Measurements from ENCODE around the gene ZNF775.

ZNF775 gene

DNA sequence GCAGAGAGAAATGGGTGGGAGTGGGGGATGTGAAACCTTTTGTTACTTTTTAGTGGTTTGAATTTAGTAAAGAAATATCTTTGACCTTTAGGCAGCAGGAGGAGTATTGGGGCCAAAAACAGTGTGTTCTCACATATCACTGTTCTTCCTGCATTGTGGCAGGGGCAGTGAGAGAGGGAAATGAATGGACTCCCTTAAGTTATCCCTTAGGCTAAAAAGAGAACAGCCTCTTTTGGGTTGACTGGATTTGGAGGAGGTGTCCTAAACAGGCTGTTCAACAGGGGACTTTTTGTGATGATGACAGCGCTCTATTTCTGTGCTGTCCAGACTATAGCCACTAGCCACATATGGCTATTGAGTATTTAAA, 22.3 kb downstream of the ZNF775 start:
- no peak for DNase-seq (ENCODE audit: low read depth)

DNA sequence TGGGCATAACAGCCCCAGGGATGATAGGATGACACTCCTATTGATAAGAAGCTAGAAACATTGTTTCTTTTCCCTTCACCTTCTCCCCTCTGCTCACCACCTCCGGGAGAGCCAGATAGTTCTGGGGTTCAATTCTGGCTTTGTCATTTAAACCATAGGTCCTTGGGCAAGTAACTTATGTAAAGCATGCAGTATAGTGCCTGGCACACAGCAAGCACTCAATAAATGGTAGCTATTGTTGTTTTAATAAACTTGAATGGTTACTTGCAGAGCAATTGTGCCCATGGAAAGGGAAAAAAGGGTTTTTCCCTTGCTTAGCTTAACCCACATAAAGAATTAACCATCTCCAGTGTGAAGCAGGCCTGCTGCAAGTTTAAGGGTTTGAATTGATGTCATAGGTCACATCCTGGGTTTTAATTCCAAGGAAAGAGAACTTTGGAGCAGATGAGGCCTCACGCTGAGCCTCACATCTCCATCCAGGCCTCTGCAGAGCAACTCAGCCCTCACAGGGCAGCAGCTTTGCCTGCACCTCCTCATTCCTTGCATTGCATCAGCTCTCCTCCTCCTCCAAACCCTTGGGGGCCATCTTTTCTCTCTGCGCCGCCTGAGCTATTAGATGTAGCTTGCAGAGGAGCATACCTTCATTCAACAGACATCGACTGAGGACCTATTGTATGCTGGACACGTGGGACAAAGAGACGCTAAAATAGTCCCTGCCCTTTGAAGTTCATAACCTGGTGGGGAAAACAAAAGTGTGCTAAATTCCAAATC, 22.9 kb downstream of the ZNF775 start:
- DNase-seq (ENCODE audit: low read depth) = no peak

DNA sequence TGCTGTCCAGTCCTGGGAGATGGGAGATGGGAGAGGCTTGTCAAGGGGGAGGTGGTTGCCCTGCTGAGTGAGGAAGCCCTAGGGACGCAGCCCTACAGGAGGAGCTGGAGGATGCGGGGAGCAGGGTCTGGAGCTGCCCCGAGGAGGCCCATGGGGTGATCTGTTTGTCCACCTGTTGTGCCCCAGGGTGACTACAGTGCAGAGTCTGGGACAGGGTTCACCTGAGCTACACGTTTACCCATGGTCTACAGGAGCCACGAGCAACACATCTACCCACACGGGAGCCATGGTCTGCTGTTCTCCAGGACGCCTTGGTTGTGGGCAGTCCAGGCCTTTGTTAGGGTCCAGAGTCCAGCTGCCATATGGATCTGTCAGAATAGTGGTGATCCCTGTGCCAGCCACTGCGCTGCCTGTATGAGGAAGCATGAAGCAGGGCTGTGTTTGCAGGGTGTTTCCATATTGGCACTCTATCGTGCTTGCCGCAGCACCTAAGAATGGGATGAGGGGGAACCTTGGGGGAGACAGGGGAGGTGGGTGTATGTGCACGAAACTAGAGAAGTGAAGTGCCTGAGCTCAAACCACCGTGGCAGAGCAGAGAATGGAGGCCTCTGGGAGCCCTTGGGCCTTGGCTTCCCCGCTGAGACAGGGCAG, 23.7 kb downstream of the ZNF775 start:
- no peak for DNase-seq (ENCODE audit: low read depth)

DNA sequence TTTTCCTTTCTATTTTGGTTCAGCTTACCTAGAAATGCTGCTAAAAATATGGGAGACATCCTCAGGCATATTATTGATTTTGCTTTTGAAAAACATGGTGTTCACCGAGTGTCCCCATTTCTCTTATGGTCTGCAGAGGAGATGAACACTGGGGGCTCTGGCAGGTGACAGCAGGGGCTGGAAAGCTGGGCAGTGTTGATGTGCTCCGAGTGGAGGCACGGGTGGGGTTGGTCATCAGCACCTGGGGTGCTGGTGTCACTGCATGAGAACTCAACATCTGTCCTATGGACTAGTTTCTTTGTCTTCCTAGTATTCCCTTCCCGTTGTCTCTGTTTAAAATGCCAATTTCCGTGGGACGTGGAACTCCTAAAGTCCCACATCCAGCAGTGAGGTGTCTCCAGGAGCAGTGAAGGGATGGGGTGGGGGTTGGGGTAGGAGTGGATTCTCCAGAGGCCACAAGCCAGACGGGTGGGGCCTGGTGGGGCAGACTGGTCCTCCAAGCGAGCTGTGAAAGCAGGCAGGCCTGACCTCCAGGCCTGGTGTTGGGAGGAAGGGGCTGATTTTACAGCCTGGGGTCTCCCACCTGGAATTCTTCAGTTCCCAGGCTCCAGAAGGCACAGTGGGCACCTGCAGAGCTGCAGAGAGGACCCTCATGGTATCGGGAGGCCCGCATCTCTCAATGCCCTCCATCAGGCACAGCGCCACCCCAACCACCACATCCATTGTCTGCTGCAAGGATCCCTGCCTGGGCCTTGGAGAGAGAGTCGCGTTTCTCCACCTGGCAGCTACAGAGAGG, 24.4 kb downstream of the ZNF775 start:
- DNase-seq (ENCODE audit: low read depth) = no peak

DNA sequence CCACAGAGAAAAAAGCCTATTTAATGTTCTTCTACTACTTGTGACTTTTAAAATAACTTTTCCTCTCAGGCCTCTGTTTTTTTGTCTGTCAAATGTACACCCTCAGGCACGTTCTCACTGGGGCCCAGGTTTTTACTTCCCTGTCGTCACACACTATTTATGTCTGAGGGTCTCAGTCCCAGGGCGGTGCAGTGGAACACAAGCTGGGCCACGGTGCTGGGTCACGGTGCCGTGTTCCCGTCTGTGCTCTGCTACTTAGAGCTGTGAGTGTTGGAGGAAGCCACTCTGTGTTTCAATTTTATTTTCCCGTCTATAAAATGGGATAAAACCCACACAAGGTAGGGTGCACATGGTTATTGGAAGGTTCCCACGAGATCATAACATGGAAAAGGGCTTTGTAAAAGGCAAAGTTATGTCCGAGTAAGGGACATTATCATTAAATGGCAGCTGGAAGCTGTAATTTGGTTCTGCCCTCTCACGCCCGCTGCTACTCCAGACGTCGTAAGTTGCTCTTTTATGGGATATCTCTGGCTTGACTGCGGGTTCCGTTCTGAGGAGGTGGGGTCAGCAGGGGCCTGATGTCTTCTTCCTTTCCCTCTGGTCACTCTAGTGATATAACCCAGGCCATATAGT, 25.2 kb downstream of the ZNF775 start:
- no peak for DNase-seq (ENCODE audit: low read depth)

DNA sequence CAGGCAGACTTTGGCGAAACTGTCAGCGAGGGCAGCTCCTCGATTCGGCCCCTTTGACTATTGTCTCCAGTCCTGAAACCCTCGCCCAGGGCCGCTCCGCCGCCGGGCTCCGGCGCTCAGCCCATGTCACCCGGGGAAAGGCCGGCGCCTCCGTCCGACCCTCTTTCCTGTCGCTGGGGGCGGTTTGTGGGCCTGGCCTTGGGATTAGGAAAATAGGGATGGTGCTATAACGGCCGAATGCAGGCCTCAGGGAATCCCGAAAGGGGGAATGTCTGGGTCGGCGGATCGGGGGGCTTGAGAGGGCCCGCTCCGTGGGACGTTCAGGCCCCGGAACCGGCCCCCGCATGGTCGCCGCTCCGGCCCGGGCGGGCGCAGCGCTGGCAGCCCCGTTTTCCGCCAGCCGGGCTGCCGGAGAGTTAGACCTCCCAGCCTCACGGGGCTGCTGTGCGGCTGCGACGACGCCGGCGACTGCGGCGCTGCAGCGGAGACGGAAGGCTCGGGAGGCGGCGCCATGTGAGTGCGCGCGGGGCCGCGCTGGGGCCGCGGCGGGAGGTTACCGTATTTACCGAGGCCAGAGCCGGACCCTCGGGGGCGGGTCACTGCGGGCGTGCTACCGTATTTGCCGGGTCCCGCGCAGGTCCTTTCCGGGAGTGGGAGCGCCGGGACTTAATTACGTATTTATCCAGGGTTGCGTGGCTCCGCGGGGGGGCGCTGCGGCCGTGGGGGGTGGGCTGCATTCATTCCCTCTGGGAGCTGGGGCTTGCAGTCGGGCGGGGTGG, 25.9 kb downstream of the ZNF775 start:
- DNase-seq (ENCODE audit: low read depth) = peak; percentile 60

DNA sequence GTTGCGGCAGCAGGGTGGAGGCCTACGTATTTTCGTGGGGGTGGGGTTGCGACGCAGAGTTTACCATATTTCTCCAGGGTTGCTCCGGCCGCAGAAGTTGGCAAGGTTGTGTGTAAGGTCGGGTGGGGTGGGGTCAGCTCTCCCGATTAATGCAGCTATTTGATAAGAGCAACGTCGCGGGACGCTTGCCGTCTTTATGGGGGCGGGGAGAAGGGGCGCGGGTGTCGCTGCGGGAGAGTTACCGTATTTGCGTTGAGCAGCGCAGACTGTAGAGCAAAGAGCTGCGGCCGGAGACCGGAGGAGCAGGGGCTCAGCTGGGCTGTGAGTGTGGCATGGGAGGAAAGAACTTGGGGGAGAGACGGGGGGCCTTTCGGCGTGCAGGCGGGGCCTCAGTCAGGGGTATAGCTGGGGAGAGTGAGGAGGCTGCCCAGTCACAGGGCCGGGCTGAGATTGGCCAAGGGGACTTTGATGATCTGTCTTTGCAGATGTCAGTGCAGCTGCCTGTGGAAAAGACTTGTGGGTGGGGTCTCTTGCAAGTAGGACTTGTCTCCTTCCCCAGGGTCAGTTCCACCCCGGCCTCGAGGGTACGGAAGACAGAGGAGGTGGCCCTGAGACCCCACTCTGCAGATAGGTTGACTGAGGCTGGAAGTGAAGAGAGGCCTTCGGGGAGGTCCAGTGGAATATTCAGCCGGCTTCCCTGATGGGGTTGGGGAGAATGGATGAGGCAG, 26.6 kb downstream of the ZNF775 start:
- peak; percentile 11 for DNase-seq (ENCODE audit: low read depth)

DNA sequence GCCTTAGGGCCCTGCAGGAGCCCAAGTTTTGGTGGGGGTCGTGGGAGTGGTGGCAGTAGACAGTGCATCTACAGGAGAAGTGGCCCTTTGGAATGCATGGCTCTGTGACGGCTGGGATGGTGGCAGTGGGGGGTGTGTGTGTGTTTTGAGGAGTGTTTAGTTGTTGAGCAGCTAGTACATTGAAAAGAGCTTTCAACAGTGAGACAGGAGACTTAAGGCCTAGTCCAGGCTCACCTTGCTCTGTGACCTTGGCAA, 27.1 kb downstream of the ZNF775 start:
- DNase-seq (ENCODE audit: low read depth) = no peak

DNA sequence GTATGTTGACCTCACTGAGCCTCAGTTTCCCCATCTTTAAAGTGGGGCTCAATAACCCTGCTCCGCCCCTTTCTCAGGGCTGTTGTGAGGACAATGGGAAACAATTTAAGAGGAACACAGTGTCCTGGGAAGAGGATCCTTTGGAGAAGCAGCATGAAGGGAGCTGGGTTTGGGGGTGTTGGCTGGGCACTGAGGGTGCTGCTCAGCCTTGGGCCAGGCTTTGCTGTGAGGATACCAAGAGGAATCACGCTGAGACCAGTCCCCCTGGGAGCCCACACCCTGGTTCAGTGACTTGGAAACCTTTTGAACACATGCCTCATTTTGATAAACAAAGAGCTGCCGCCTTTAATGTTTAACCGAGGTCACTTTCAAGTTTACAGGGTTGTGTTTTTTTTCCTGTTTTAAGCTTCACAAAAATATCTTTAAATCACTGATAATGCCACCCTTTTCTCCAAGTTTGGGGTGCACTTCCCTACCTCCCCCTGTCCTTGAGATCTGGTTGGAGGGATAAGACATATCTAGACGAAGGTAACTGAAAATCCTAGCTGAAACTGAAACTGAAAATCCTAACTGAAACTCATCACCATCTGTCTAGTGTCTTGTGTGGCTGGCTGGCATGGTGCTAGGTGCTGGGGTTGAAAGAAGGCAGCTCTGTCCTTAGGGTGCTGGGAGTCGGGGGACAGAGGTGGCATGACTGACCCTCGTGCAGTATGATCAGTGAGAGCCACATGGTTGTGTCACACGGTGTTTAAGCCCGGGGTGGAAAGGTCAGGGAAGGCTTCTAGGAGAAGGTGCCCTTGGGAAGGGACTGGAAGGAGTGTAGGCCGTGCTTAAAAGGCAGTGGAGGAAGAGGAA, 27.7 kb downstream of the ZNF775 start:
- DNase-seq (ENCODE audit: low read depth) = no peak

DNA sequence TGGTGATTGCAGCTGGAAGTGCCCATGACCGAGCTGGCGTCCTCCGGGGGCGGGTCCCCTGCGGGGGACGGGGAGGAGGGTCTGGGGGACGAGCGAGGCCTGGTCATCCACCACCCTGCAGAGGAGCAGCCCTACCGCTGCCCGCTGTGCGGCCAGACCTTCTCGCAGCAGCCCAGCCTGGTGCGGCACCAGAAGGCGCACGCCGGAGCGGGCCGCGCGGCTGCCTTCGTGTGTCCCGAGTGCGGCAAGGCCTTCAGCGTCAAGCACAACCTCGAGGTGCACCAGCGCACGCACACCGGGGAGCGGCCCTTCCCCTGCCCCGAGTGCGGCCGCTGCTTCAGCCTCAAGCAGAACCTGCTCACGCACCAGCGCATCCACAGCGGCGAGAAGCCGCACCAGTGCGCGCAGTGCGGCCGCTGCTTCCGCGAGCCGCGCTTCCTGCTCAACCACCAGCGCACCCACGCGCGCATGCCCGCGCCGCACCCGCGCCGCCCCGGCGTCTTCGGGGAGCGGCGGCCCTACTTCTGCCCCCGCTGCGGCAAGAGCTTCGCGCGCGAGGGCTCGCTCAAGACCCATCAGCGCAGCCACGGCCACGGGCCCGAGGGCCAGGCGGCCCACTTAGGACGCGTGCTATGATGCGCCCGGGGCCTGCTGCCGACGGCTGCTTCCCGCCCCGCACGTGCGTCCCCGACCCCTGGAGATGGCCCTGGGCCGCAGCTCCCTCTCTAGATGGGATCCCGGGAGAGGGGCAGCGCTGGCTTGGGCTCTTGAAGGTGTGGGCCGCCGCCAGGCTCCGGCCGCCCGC, 28.7 kb downstream of the ZNF775 start:
- no peak for DNase-seq (ENCODE audit: low read depth)

DNA sequence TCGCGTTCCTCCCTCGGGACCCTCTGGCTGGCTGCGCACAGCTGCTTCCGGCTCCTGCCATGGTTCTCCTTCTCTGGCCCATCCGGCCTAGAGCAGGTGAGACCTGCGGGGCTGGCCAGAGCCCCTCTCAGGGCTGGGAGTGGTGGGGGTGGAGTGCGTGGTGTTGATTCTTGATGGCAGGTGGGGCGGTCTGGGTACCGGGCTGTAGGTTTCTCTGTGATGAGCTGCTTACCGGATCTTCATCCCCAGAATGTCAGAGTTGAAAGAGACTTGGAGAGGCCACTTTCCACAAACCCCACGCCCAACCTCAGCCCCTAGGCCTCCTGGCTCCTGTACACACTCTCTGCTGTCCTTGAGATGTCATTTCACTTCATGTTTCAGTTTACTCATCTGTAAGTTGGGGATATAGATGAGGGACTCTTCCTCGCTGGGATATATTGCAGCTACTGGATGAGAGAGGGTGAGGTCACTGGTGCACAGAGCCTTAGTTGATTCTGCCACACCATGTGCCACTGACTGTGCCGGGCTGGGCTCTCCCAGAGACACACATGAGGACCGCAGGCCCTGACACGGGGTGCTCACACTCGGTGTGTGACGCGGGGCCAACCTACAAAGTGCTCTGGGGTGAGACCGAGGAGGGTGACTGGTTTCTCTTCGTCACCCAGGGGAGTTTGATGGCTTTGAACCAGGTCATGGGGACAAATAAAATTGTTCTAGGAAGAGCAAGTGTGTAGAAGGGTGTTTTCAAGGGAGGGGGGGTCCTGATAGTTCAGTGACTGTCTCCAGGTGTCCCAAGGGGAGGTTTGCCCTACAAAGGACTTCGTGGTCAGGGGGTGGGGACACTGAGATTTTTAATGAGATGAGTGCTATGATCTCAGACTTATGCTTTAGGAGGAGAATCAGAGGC, 29.5 kb downstream of the ZNF775 start:
- DNase-seq (ENCODE audit: low read depth) = no peak

DNA sequence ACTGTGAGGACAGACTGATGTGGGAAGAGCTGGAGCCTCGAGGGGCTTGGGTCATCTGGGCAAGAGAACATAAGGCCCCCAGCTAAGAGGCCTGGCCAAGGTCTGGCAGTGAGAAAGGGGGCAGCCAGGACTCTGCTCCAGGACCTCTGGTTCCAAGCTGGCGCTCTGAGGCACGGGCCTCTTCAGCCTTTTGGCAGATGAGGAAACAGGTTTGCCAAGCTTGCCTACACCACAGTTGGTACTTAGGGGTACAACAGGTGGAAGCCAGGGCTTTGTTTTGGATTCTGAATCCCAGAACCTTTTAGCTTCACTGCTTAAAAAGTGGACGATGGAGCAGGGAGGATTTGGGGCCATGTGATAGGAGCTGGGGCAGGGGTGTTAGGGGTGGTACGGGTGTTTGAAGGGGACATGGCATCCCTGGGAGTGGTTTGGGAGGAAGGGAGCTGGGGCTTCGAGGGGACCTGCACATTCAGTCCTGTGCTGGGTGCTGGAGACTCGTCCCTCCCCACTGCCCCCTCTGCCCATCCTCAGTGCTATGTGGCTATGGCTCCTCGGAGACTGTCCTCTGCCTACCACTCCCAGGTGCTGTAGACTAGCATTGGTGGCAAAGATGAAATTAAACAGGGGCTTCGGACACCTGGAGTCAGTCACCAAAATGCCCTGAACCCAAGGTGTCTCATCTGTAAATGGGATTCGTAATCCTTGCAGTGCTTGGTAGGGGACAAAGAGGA, 30.3 kb downstream of the ZNF775 start:
- no peak for DNase-seq (ENCODE audit: low read depth)

DNA sequence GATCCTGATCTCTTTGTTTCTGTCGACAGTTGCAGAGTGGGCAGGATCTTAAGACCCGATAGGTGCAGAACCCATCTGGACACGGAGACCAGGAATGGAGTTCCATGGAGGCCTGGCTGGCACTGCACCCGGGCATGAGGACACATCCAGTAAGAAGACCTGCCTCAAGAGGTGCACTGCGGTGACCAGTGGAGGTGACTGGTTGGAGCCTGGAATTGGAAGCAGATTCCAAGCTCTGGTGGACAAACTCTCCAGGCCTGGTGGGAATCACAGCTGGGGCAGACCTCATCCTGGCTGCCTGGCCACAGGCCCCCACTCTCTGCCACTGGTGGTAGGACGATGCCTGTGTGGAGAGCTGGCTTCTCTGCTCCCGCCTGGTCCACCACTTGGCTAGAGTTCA, 31.0 kb downstream of the ZNF775 start:
- DNase-seq (ENCODE audit: low read depth) = no peak

DNA sequence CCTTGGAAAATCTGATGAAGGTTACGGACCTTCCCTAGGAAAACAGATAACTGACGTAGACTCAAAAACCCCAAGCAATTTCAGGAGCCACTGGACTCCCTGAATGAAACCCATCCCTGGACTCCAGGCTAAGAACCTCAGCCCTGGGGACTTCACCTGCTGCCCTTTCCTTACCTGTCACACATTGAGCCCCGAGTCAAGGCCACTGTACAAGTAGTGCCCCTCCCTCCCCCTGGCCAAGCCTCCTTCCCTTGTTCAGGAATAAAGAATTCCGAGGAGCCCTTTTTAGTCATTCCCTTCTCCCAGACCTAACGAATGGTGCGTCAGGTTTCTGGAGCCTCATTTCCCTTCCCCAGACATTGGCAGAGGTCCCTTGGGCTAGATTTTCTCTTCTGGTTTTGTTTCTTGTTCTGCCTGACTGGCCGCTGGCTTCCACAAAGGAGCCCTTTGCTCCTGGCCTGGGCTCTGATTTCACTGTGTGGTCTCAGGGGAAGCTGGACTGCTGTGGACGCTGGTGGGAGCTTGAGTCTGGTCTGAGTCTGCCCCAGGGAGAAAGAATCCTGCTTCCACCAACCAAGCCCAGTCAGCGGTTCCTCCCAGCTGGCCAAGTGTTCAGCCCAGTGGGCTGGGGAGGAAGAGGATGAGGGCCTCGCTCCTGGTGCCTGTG, 31.7 kb downstream of the ZNF775 start:
- DNase-seq (ENCODE audit: low read depth) = no peak

DNA sequence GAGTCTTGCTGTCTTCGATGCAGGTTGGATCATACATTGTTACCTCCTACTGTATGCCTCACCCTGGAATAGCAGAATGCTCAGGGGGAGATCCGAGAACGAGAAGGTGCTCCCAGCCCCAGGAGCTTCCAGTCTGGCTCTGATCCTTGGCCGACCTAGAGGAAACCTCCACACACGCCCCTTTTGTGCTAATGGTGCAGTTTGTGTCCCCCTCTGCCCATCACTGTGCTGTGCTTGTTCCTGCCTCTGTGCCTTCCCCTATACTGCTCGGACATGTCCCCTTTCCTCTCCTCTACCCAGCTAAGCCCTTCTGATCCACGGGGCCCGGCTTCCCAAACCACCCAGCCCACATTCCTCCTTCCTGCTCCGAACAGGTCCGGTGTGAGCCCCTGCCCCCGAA, 32.5 kb downstream of the ZNF775 start:
- no peak for DNase-seq (ENCODE audit: low read depth)

DNA sequence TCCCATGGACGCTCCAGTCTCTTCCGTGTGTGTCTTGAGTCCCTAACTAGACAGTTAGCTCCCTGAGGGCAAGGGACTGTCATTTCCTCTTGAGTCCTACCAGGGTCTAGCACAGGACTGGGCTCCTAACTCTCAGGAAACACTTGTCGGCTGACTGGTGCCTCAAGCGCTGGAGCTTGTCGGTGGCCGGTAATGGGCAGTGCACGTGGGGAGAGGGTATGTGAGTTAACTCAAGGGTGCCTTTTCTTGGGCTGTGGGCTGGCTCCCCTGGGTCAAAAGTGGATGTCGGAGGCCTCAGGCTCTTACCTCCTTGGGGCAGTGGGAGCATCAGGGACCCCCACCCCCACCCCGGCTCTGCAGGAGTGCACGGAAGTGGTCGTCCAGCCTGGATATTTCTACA, 32.9 kb downstream of the ZNF775 start:
- no peak for DNase-seq (ENCODE audit: low read depth)
